OCI-LY7 (cell line): ENCODE results near the gene SCARF2. TPM values are rescaled to one million over a fixed set of nuclear protein-coding genes. Genes with fewer than 3 reads are reported as not detected.

Experiments used
- BruUV-seq: library from RNA; stranded (reverse); fragments of 400-500 nt; replicated peaks from 2 replicates; lab custom pipeline; 2021; lab: Mats Ljungman, UMichigan
- CTCF ChIA-PET: fragments of 300-600 bp; sonication (Branson Sonifier 250); formaldehyde crosslinking; loops from one replicate; lab custom pipeline; 2022; ENCODE audit warnings: antibody characterized with exemption; ENCODE audit not compliant: unreplicated experiment; lab: Charles Lee
- POLR2A ChIA-PET: fragments of 300-600 bp; sonication (Branson Sonifier 250); formaldehyde crosslinking; loops from one replicate; lab custom pipeline; 2022; ENCODE audit warnings: antibody characterized with exemption; lab: Charles Lee
- DNase-seq: peaks from one replicate; pipeline ENCODE4 v3.0.0-alpha.2; 2015; ENCODE audit warnings: low spot score
- H2AFZ ChIP-seq: fragments of 200-600 bp; sonication (generic), shearing (Covaris generic); 2 replicates; pipeline ENCODE4 v1.6.1; 2014; ENCODE audit warnings: mild to moderate bottlenecking, antibody characterized with exemption, low read length, moderate library complexity
- H3K27ac ChIP-seq: fragments of 200-600 bp; sonication (generic); 2 replicates; pipeline ENCODE4 v1.5.1; 2014; ENCODE audit warnings: mixed run types, low read depth, mild to moderate bottlenecking, moderate library complexity, low read length, inconsistent platforms; ENCODE audit not compliant: poor library complexity, severe bottlenecking
- H3K36me3 ChIP-seq: fragments of 200-600 bp; sonication (generic); 2 replicates; pipeline ENCODE4 v1.6.1; 2014; ENCODE audit warnings: mild to moderate bottlenecking, antibody characterized with exemption, low read length, moderate library complexity, mixed read lengths; ENCODE audit not compliant: insufficient read depth
- H3K4me1 ChIP-seq: fragments of 200-600 bp; sonication (generic); 2 replicates; pipeline ENCODE4 v1.5.1; 2014; ENCODE audit warnings: mild to moderate bottlenecking, low read length; ENCODE audit not compliant: insufficient read depth, poor library complexity, severe bottlenecking
- H3K4me2 ChIP-seq: fragments of 200-600 bp; sonication (generic); 2 replicates; pipeline ENCODE4 v1.6.1; 2014; ENCODE audit warnings: mild to moderate bottlenecking, low read length
- H3K4me3 ChIP-seq: fragments of 200-600 bp; sonication (generic); 2 replicates; pipeline ENCODE4 v1.5.1; 2014; ENCODE audit warnings: mild to moderate bottlenecking, low read depth, low read length; ENCODE audit not compliant: poor library complexity, severe bottlenecking
- H3K79me2 ChIP-seq: fragments of 200-600 bp; sonication (generic); 2 replicates; pipeline ENCODE4 v1.6.1; 2016; ENCODE audit warnings: low read depth, mild to moderate bottlenecking, low read length, moderate library complexity, mixed read lengths; ENCODE audit not compliant: insufficient read depth
- H3K9me2 ChIP-seq: fragments of 200-600 bp; sonication (generic); 2 replicates; pipeline ENCODE4 v1.6.1; 2016; ENCODE audit warnings: mild to moderate bottlenecking, low read length, mixed read lengths; ENCODE audit not compliant: insufficient read depth
- H3K9me3 ChIP-seq: fragments of 200-600 bp; sonication (generic); 2 replicates; pipeline ENCODE4 v1.6.1; 2014; ENCODE audit warnings: mild to moderate bottlenecking, mixed run types, low read length, mixed read lengths
- H4K20me1 ChIP-seq: fragments of 200-600 bp; sonication (generic); 2 replicates; pipeline ENCODE4 v1.6.1; 2014; ENCODE audit warnings: mild to moderate bottlenecking, antibody characterized with exemption, low read length, moderate library complexity, mixed read lengths; ENCODE audit not compliant: insufficient read depth
- CTCF ChIP-seq: fragments of 200-600 bp; sonication (generic); conservative IDR thresholded peaks from 2 replicates; pipeline ENCODE4 v1.5.1; 2014; ENCODE audit warnings: mild to moderate bottlenecking, antibody characterized with exemption, low read length, moderate library complexity, mixed read lengths
- EZH2phosphoT487 ChIP-seq: fragments of 200-600 bp; sonication (generic); IDR thresholded peaks from 2 replicates; pipeline ENCODE4 v1.6.1; 2018; ENCODE audit warnings: low read depth, borderline replicate concordance, mild to moderate bottlenecking, mixed run types, antibody characterized with exemption, low read length, moderate library complexity, mixed read lengths
- intact Hi-C: fragments of 100-400 bp; cut with micrococcal nuclease; formaldehyde crosslinking; loops from one replicate; pipeline ENCODE4 v1.10.0; 2022; ENCODE audit not compliant: unreplicated experiment
- total RNA-seq, 2 experiments: library from RNA; depleted of rRNA in 1 of 2; stranded (reverse); fragments of >200 nt in 1 of 2; shearing (Covaris generic) in 1 of 2; gene quantifications; 2 replicates each; pipeline ENCODE4 v1.2.3, GENCODE V29; 2014 to 2022

SCARF2 gene
- total RNA-seq, 2 experiments from 2014 or later: 1.0 to 2.2 TPM

- no peaks in the 10 kb centered on the region for H4K20me1 ChIP-seq
- intact Hi-C loops: no loop called here
- BruUV-seq: no TSS peak
- no peak overlapping the region for H3K4me2 ChIP-seq
- no peak overlapping the region for H2AFZ ChIP-seq
- no peak overlapping the region for H3K27ac ChIP-seq
- TF ChIP-seq CTCF (no peak), EZH2phosphoT487 (no peak)
- H3K4me1 ChIP-seq: no peaks in the 10 kb centered on the region
- H3K4me3 ChIP-seq: no peak overlapping the region
- DNase-seq: no peak
- H3K9me3 ChIP-seq: no peaks in the 10 kb centered on the region
- ChIA-PET CTCF (no interaction called here), POLR2A (no interaction called here)
- no peaks in the 10 kb centered on the region for H3K36me3 ChIP-seq
- no peaks in the 10 kb centered on the region for H3K79me2 ChIP-seq
- no peaks in the 10 kb centered on the region for H3K9me2 ChIP-seq
These were observed 2.0 kb downstream of the SCARF2 start for GRCh38 chr22:20435436-20436306.

- no peak for TF ChIP-seq CTCF
- TF ChIP-seq EZH2phosphoT487: no peak
- Histone ChIP-seq H3K4me1 (no peaks in the 10 kb centered on the region), H4K20me1 (no peaks in the 10 kb centered on the region), H3K27ac (no peak overlapping the region), H2AFZ (no peak overlapping the region), H3K36me3 (no peaks in the 10 kb centered on the region), H3K4me3 (no peak overlapping the region), H3K79me2 (no peaks in the 10 kb centered on the region), H3K9me2 (no peaks in the 10 kb centered on the region), H3K9me3 (no peaks in the 10 kb centered on the region), H3K4me2 (no peak overlapping the region)
- CTCF ChIA-PET: no interaction called here
- no peak for DNase-seq
- BruUV-seq: no TSS peak
- POLR2A ChIA-PET: no interaction called here
- intact Hi-C loops: no loop called here
These were observed 2.9 kb downstream of the SCARF2 start for GRCh38 chr22:20434773-20435172.

GRCh38 chr22:20434264-20434751 is 3.3 kb downstream of the SCARF2 start:
- Histone ChIP-seq H2AFZ (no peak overlapping the region), H3K9me2 (no peaks in the 10 kb centered on the region), H3K4me3 (no peak overlapping the region), H3K4me2 (no peak overlapping the region), H3K27ac (no peak overlapping the region), H3K36me3 (no peaks in the 10 kb centered on the region), H3K4me1 (no peaks in the 10 kb centered on the region), H3K79me2 (no peaks in the 10 kb centered on the region), H3K9me3 (no peaks in the 10 kb centered on the region), H4K20me1 (no peaks in the 10 kb centered on the region)
- intact Hi-C loops: no loop called here
- DNase-seq: no peak
- POLR2A ChIA-PET: no interaction called here
- TF ChIP-seq CTCF: no peak
- TF ChIP-seq EZH2phosphoT487: no peak
- CTCF ChIA-PET: no interaction called here
- BruUV-seq: no TSS peak
